ENCODE data around the gene SULT1A1.
A peak's percentile ranks its signal among the peaks of the same experiment; 100 is the strongest.
"Not testable (repeated sequence)": the region's sequence is repeated elsewhere in the genome, so short reads cannot be mapped to it uniquely, and the experiment has no call there.

SULT1A1 gene

DNA sequence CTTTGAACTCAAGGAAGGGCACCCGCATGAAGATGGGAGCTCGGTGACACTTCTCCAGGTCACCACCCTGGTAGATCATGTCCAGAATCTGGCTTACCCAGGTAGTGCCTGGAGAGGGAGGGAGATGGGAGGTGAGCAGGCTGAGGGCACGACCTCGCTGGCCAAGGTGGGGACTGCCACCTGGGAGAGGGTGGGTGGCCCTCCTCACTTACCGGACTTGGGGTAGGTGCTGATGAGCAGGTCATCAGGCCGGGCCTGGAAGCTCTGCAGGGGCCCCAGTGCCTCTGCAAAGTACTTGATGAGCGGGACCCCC, 1.4 kb downstream of the SULT1A1 start:
- not testable (repeated sequence) for DNase-seq

GRCh38 chr16:28607681-28608495, 2.0 kb downstream of the SULT1A1 start:
- not testable (repeated sequence) for DNase-seq

GRCh38 chr16:28607116-28607623, 2.7 kb downstream of the SULT1A1 start:
- no peak for DNase-seq

- no peak for DNase-seq
Measured at GRCh38 chr16:28606291-28607115, 3.3 kb downstream of the SULT1A1 start.

DNA sequence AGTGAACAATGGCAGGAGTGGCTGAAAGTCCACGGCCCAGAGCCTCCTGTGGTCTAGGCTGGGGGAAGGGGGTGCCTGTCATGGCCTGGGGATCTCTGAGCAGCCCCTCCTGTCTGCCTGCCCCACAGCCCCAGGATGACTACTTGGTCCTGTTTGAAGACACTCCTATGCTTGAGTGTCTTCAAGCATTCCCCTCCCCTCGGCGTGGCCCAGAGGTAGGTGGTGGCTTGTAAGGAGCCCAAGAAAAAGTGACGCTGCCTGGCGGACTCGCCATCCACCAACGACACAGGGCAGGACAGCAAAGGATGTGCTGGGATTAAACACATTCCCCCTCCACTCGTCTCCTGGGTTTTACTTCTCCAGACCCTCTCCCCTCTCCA, 5.7 kb downstream of the SULT1A1 start:
- no peak for DNase-seq

DNA sequence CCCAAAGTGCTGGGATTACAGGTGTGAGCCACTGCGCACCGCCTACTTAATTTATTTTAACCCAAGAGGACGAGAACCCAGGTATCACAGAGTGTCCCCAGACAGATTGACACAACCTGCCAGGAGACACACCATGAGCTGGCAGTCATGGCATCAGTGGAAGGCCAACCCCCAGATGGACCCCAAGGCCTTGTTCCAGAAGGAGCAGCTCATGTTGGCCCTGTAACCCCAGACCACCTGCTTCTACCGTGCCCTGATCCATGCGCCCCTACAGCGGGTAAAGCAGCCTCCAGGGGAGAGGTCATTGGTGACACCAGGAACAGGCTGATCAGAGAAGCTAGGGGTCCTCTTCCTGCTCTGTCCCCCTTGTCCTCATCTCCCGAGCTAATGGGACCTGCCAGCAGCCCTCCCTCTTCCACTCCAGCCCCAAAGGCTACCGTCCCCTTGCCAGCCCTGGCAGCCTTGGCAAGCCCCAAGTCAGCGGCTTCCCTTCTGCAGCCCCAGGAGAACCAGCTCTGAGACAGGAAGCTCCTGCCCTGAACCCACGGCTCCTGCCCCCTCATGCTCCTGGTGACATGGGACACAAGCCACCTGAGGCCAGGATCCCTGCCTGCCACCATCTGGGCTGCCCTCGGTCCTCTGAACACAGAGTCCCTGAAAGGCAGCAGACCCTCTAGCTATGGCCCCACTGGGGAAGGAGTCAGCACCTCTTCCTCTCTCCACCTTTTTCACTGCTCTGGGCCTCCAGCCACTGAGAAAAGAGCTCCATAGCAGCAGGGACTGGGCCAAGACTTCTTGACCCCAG, 6.3 kb downstream of the SULT1A1 start:
- no peak for DNase-seq

GRCh38 chr16:28602529-28602928, 7.3 kb downstream of the SULT1A1 start:
- no peak for DNase-seq

DNA sequence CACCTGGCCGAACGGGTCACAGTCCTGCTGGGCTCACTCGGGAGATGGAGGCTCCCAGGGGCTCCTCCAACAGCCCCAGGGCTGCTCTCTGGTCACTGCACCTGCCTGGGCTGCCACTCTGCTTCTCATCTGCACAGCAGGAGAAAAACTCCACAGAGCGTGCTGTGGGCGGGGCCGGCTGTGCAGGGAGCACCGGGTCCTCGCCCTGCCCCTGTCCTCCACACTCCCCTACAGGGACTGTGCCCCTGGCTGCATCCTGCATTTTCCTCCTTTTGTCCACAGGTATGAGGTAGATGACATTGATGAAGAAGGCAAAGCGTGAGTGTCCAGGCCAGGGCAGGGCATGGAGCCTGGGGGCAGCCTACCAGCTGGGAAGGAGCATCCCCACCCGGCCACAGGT, 7.8 kb downstream of the SULT1A1 start:
- not testable (repeated sequence) for DNase-seq

DNA sequence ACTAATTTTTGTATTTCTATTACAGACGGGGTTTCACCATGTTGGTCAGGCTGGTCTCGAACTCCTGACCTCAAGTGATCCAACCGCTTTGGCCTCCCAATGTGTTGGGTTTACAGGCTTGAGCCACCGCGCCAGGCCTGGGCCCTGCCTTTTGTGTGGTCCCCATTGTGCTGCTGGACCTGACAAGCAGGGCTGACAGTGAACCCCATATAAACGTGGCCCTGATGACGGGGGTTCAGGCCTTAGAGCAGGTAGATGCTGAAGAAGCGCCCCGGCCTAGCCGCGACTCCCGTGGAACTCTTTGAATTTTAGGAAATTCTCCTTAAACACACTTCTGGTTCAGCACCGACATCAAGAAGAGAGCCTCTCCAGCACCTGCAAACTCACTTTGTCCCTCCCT, 8.3 kb downstream of the SULT1A1 start:
- DNase-seq: not testable (repeated sequence)

DNA sequence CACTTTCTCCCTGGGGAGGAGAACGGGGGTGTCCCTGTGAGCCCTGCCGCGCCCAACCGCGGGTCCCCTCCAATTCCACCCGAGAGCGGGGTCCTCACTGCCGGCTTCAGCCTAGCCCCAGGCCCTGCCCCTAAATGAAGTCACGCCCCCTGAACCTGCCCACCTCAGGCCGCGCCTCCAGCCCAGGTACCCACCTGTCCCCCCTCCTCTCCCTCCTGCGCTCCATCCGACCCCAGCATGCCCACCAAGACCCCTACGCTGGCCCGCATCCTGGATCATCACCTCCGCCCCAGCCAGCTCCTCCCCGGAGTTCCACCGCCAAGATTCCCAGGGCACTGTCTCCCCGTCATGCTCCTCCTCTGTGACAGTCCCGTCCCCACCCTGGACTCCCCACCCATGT, 8.9 kb downstream of the SULT1A1 start:
- DNase-seq: not testable (repeated sequence)

GRCh38 chr16:28599377-28600285, 10.2 kb downstream of the SULT1A1 start:
- not testable (repeated sequence) for DNase-seq

GRCh38 chr16:28597692-28598261, 12.1 kb downstream of the SULT1A1 start:
- DNase-seq: peak in 1 of 2 donors; percentile 35

- DNase-seq: peak in 1 of 2 donors; percentile 10
Measured at GRCh38 chr16:28596840-28597691, 12.8 kb downstream of the SULT1A1 start, which contains the start of gene SULT1A2. TSS of gene SULT1A2 (minus strand) at chr16:28597050. CDS start at chr16:28595930, 1,120 bp downstream.

GRCh38 chr16:28596115-28596630, 13.7 kb downstream of the SULT1A1 start:
- no peak for DNase-seq

GRCh38 chr16:28595451-28595850, 14.4 kb downstream of the SULT1A1 start:
- DNase-seq: not testable (repeated sequence)

- DNase-seq: no peak
Measured at GRCh38 chr16:28592979-28593553, 16.8 kb downstream of the SULT1A1 start.

- no peak for DNase-seq
Measured at GRCh38 chr16:28592511-28592910, 17.3 kb downstream of the SULT1A1 start.

- no peak for DNase-seq
Measured at GRCh38 chr16:28591355-28591754, 18.5 kb downstream of the SULT1A1 start.
